K562 (cell line): Measurements from ENCODE around the gene LLGL2. TPM values are rescaled to one million over a fixed set of nuclear protein-coding genes. Genes with fewer than 3 reads are reported as not detected.

Experiments used
- ATAC-seq: fragments of 200-7000 bp; cut with Tn5 transposase; 3 replicates; pipeline ENCODE4 v1.9.1; 2020; ENCODE audit warnings: moderate library complexity
- BruUV-seq: library from RNA; stranded (reverse); fragments of 400-500 nt; replicated peaks from 2 replicates; lab custom pipeline; 2021; lab: Mats Ljungman, UMichigan
- CTCF ChIA-PET: fragments of 300-600 bp; formaldehyde crosslinking; extraction: SDS; loops from one replicate; lab custom pipeline; 2021; ENCODE audit warnings: low intra/inter-chr PET ratio; lab: Yijun Ruan, JAX
- POLR2A ChIA-PET: fragments of 300-600, 350-650 bp; sonication (Branson Sonifier 250); formaldehyde crosslinking; extraction: SDS; loops from one replicate; lab custom pipeline; 2021; ENCODE audit warnings: antibody characterized with exemption, inconsistent platforms; lab: Yijun Ruan, JAX
- DNase-seq, 4 experiments: peaks; one replicate each; pipeline versions ENCODE4 v3.0.0 to v3.0.0-alpha.2; 2011 to 2018; ENCODE audit warnings: low spot score in 3 of 4, mixed read lengths in 3 of 4; ENCODE audit errors: extremely low read depth in 1 of 4
- FAIRE-seq: peaks from 2 replicates; lab custom pipeline; 2011; peaks lifted over from hg19 to GRCh38; lab: Jason Lieb, UNC
- H2AFZ ChIP-seq: 2 replicates; pipeline ENCODE4 v1.6.0; 2011; ENCODE audit warnings: low read depth, low read length, control low read depth, inconsistent platforms
- H3K27ac ChIP-seq: fragments of 200-600 bp; 3 replicates; pipeline ENCODE4 v1.8.0; 2011; ENCODE audit warnings: low read depth, mild to moderate bottlenecking, control low read depth, inconsistent platforms, low read length, moderate library complexity, mixed read lengths; ENCODE audit errors: extremely low read depth
- H3K27me3 ChIP-seq, 2 experiments: fragments of 300-600 bp in 1 of 2; 2 replicates in 1 of 2; 3 replicates in 1 of 2; pipeline versions ENCODE4 v1.6.0 to v1.8.0; 2011; ENCODE audit warnings: inconsistent platforms in 2 of 2, low read length in 2 of 2, mild to moderate bottlenecking in 1 of 2, mixed read lengths in 1 of 2, moderate library complexity in 1 of 2; ENCODE audit not compliant: control insufficient read depth in 2 of 2, insufficient read depth in 2 of 2
- H3K36me3 ChIP-seq: fragments of 300-600 bp; 3 replicates; pipeline ENCODE4 v1.8.0; 2011; ENCODE audit warnings: mild to moderate bottlenecking, low read length, inconsistent platforms; ENCODE audit not compliant: control insufficient read depth, insufficient read depth
- H3K4me1 ChIP-seq, 2 experiments: fragments of 200-600 bp in 1 of 2; replicated peaks in 1 of 2; 2 replicates in 1 of 2; 3 replicates in 1 of 2; pipeline versions ENCODE4 v1.5.1 to v1.8.0; 2011; ENCODE audit warnings: inconsistent platforms in 2 of 2, low read length in 2 of 2, mild to moderate bottlenecking in 1 of 2, mixed read lengths in 1 of 2, moderate library complexity in 1 of 2; ENCODE audit not compliant: control insufficient read depth in 2 of 2, insufficient read depth in 2 of 2
- H3K4me2 ChIP-seq: 2 replicates; pipeline ENCODE4 v1.6.1; 2011; ENCODE audit warnings: low read length, control low read depth, inconsistent platforms, mixed read lengths; ENCODE audit not compliant: insufficient read depth
- H3K4me3 ChIP-seq: fragments of 200-600 bp; sonication (generic), shearing (Covaris generic); 2 replicates; pipeline ENCODE4 v1.5.1; 2016; ENCODE audit warnings: control low read depth, inconsistent platforms
- H3K79me2 ChIP-seq: fragments of 200-600 bp; 3 replicates; pipeline ENCODE4 v1.8.0; 2011; ENCODE audit warnings: low read length, inconsistent platforms; ENCODE audit not compliant: control insufficient read depth, insufficient read depth
- H3K9ac ChIP-seq, 2 experiments: 2 replicates each; pipeline versions ENCODE4 v1.6.0 to v1.6.1; 2011; ENCODE audit warnings: low read depth in 2 of 2, low read length in 2 of 2, control low read depth in 1 of 2, inconsistent platforms in 1 of 2, mild to moderate bottlenecking in 1 of 2, mixed read lengths in 1 of 2; ENCODE audit not compliant: insufficient read depth in 1 of 2
- H3K9me1 ChIP-seq: one replicate; pipeline ENCODE4 v1.6.0; 2011; ENCODE audit warnings: inconsistent platforms, mild to moderate bottlenecking, low read length, moderate library complexity; ENCODE audit not compliant: control insufficient read depth, insufficient read depth
- H3K9me3 ChIP-seq: replicated peaks from 2 replicates; pipeline ENCODE4 v1.5.1; 2011; ENCODE audit warnings: low read depth, low read length, inconsistent platforms; ENCODE audit not compliant: control insufficient read depth, insufficient read depth
- H4K20me1 ChIP-seq: replicated peaks from 2 replicates; pipeline ENCODE4 v1.6.1; 2011; ENCODE audit warnings: low read length, inconsistent platforms, mixed read lengths; ENCODE audit not compliant: control insufficient read depth, insufficient read depth
- JUN ChIP-seq, 2 experiments: sonication (generic) in 1 of 2; formaldehyde crosslinking in 1 of 2; IDR thresholded peaks; 2 replicates each; pipeline versions ENCODE4 v1.6.1 to v1.8.0; 2012 to 2022; ENCODE audit warnings: borderline replicate concordance in 2 of 2, mild to moderate bottlenecking in 2 of 2, improper control_type of control experiment in 1 of 2, low read depth in 1 of 2, low read length in 1 of 2, missing genetic modification reagents in 1 of 2
- KLF16 ChIP-seq: IDR thresholded peaks from 2 replicates; pipeline ENCODE4 v1.6.1; 2016; ENCODE audit warnings: antibody characterized with exemption
- TCF7L2 ChIP-seq: fragments of 150-350 bp; IDR thresholded peaks from 2 replicates; pipeline ENCODE4 v1.6.1; 2016; ENCODE audit warnings: low read depth, mild to moderate bottlenecking, low read length, moderate library complexity
- ZNF354B ChIP-seq: fragments of 250-450 bp; sonication (Bioruptor Pico); IDR thresholded peaks from 2 replicates; pipeline ENCODE4 v1.4.0; 2020
- ZNF436 ChIP-seq: fragments of 250-450, 450-650 bp; sonication (Bioruptor Pico); formaldehyde crosslinking; IDR thresholded peaks from 2 replicates; pipeline ENCODE4 v1.7.0; 2020; ENCODE audit warnings: mild to moderate bottlenecking
- WGBS: fragments of 100-300 bp; shearing (Covaris generic); methylation state at CpG from one replicate; pipeline ENCODE4 v1.1.6; 2016; ENCODE audit warnings: low coverage, mixed read lengths; ENCODE audit not compliant: insufficient coverage; ENCODE audit errors: missing lambda C conversion rate; 5-methylcytosine and 5-hydroxymethylcytosine counted together
- in situ Hi-C: fragments of 300-500 bp; cut with MboI; formaldehyde crosslinking; loops from 4 replicates; pipeline ENCODE4 v1.15.0; 2018; ENCODE audit warnings: inconsistent platforms, mixed read lengths
- intact Hi-C: fragments of 100-400 bp; cut with micrococcal nuclease; formaldehyde crosslinking; loops from 2 replicates; pipeline ENCODE4 v1.14.2; 2022
- polyA plus RNA-seq, 8 experiments: library from polyadenylated mRNA; depleted of rRNA in 4 of 8; stranded (reverse) in 5 of 8; unstranded in 3 of 8; fragments of >200 nt; fragmentation: Nextera tagmentation in 2 of 8; fragmentation: Illumina TruSeq in 1 of 8; extraction: Ambion mirVana in 2 of 8; extraction: Trizol in 1 of 8; gene quantifications; 2 replicates each; pipeline versions ENCODE4 v1.2.1 to v1.2.3, GENCODE V29; 2011 to 2014; ENCODE audit warnings: inconsistent platforms in 1 of 8, missing spikeins in 1 of 8
- total RNA-seq, 7 experiments: library from RNA; depleted of rRNA in 6 of 7; stranded (reverse); fragments of >200 nt in 6 of 7; fragmentation: Illumina TruSeq in 2 of 7; extraction: Trizol in 2 of 7; gene quantifications; 2 replicates each; pipeline versions ENCODE4 v1.2.1 to v1.2.3, GENCODE V29; 2011 to 2021; ENCODE audit warnings: low replicate concordance in 1 of 7
- TF ChIP-seq, protein P1 (sequence below): fragments of 250-450 bp; sonication (Bioruptor Pico); IDR thresholded peaks from 2 replicates; pipeline ENCODE4 v1.8.0; 2021; ENCODE audit warnings: moderate library complexity, mild to moderate bottlenecking, inconsistent platforms
- TF ChIP-seq, protein P2 (sequence below): fragments of 250-450 bp; sonication (Bioruptor Pico); IDR thresholded peaks from 2 replicates; pipeline ENCODE4 v1.5.0; 2021

The LLGL2 gene
- total and polyA plus RNA-seq, 9 of the 15 experiments (the other 6 are each of a cell fraction or from before 2014, with no cell fraction given), result 0.32 to 24.4 (median 10.2) TPM

DNA sequence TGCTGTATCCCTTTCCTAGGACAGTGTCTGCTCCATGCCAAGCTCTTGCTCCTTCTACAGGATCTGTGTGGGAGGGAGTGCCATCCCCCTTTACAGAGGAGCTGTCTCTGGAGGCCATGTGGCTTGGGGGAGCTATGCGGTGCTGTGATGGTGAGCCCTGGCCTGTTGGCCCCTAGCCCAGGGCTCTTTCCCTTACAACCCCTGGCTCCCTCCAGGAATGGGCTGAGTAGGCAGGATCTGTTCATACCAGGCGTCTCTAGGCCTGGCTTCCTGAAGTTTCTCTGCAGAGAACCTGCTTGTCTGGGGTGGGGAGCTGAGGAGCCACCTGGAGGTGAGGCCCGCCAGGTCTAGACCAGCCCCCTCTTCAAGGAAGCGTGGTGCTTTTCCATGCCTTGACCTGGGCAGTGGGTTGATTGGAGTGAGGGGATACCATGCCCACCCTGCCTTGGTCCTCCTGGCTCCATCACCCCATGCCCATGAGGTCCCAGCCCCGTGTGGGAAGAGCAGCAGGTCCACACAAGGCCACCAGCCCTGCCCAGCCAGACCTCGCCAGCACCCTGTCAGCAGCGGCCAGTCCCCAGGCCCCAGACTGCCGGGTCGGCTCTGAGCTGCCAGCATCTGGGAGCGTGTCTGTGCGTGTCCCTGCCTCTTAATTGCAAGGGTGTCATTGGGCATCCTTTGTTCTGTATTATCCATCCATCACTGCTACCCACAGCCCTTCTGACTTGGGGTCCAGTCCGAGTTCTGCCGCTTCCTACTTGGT lies 14.7 kb downstream of the LLGL2 start:
- Histone ChIP-seq H3K9me1 (no peaks in the 10 kb centered on the region), H3K36me3 (no peaks in the 10 kb centered on the region), H2AFZ (no peak overlapping the region), H4K20me1 (peaks cover 13% of the 10 kb centered on the region; the same call in 1 of the 2 replicates), H3K79me2 (no peaks in the 10 kb centered on the region), H3K27me3 (no peaks in the 10 kb centered on the region), H3K27ac (no peak overlapping the region), H3K4me2 (no peak overlapping the region), H3K4me1 (peaks cover 6 to 40% of the 10 kb centered on the region in 2 experiments; a peak in 3 of 5 replicates), H3K4me3 (no peak overlapping the region), H3K9ac (peak overlapping the region in 1 of 2 experiments; percentile 58; a peak in 1 of 4 replicates), H3K9me3 (no peaks in the 10 kb centered on the region)
- intact Hi-C loops, result no loop called here
- in situ Hi-C loops, result no loop called here
- no TSS peak for BruUV-seq
- 71% methylated on average over 12 of the region's 13 CpGs for WGBS
- ChIA-PET CTCF (no interaction called here), POLR2A (interaction anchor here (0.6 kb wide), 1 partner anchor 250 kb away, joined by 3 read pairs; no protein-coding TSS in a partner anchor)
- FAIRE-seq (no peak), DNase-seq (no peak), ATAC-seq (no peak)
- no peak for TF ChIP-seq JUN (IDR thresholded peaks at IDR 0.05; ENCODE audit: borderline replicate concordance, low read depth, low read length)
- TF ChIP-seq JUN (CRISPR knock-in tag; IDR thresholded peaks at IDR 0.05; ENCODE audit: borderline replicate concordance), result no peak
- TF ChIP-seq, protein P1, sequence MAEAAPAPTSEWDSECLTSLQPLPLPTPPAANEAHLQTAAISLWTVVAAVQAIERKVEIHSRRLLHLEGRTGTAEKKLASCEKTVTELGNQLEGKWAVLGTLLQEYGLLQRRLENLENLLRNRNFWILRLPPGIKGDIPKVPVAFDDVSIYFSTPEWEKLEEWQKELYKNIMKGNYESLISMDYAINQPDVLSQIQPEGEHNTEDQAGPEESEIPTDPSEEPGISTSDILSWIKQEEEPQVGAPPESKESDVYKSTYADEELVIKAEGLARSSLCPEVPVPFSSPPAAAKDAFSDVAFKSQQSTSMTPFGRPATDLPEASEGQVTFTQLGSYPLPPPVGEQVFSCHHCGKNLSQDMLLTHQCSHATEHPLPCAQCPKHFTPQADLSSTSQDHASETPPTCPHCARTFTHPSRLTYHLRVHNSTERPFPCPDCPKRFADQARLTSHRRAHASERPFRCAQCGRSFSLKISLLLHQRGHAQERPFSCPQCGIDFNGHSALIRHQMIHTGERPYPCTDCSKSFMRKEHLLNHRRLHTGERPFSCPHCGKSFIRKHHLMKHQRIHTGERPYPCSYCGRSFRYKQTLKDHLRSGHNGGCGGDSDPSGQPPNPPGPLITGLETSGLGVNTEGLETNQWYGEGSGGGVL (CRISPR knock-in tag), result no peak
- TF ChIP-seq ZNF354B (CRISPR knock-in tag), result no peak
- TF ChIP-seq TCF7L2, result no peak
- TF ChIP-seq, protein P2, sequence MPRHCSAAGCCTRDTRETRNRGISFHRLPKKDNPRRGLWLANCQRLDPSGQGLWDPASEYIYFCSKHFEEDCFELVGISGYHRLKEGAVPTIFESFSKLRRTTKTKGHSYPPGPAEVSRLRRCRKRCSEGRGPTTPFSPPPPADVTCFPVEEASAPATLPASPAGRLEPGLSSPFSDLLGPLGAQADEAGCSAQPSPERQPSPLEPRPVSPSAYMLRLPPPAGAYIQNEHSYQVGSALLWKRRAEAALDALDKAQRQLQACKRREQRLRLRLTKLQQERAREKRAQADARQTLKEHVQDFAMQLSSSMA (CRISPR knock-in tag), result no peak
- no peak for TF ChIP-seq ZNF436
- no peak for TF ChIP-seq KLF16
